Activated CD4-positive, alpha-beta T cell treated with anti-CD3 and anti-CD28 coated beads for 1 hour (primary cell): ENCODE data around the gene RBM33.

Experiments used
- DNase-seq: peaks from one replicate; pipeline ENCODE4 v3.0.0-alpha.2; 2020

The RBM33 gene

GRCh38 chr7:155799514-155799913, 155.1 kb downstream of the RBM33 start:
- DNase-seq = no peak

DNA sequence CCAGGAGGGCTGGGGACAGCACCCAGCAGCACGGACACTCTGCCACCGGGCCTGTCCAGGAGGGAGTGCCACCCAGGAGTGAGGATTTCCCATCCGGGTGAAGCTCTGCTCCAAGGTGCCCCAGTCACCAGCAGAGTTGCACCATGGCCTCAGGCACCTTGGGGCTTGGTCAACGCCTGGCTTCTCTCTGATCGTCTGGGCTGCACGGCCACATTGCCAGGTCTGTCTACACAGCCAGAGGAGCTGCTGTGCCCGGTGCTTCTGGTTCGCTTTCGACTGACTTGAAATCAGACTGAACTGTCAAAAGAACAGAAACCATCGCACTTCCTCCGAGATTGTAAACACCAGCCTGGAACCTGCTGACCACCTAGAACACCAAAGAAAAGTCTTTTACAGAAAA, 155.8 kb downstream of the RBM33 start:
- no peak for DNase-seq

GRCh38 chr7:155800741-155801267, 156.3 kb downstream of the RBM33 start:
- DNase-seq = no peak

DNA sequence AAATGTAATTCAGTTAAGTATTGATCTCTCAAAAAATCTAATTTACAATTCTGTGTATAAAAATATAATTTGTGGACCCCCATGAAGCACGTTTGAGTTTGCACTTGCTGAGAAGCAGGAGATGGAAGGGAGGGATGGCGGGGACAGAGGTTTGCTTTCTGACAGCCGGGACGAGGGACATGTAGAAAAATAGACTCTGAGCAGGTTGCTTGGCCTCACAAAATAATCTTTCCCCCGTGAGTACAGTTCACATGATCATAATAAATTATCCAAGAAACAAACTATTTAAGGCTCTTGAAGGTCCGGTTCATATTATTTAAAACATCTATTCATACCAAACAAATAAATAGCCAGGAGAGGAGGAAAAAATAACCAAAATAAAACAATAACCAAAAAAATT, 157.8 kb downstream of the RBM33 start:
- DNase-seq = no peak

DNA sequence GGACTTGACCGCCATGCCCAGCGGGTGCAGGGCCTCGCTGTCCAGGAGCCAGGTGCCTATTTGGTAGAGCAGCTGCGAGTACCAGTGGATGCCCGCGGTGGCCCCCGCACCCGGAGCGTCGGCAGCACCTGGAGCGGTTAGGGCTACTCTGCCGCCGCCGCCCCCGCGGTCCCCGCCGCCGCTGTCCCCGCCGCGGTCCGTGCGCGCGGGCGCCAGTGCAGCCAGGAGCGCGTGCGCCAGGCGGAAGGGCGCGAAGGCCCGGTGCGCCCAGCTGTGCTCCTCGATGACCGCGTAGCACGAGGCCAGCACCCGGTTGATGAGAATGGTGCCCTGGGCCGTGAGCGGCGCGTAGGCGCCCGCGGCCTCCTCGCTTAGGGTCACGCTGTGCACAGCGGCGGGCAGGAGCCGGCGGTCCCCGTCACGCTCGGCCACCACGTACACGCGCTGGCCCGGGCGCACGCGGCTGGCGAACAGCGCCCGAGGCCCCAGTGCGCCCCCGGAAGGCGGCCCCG, 158.5 kb downstream of the RBM33 start:
- DNase-seq = no peak

- DNase-seq = no peak
These were observed 159.2 kb downstream of the RBM33 start for GRCh38 chr7:155803418-155804376.

DNA sequence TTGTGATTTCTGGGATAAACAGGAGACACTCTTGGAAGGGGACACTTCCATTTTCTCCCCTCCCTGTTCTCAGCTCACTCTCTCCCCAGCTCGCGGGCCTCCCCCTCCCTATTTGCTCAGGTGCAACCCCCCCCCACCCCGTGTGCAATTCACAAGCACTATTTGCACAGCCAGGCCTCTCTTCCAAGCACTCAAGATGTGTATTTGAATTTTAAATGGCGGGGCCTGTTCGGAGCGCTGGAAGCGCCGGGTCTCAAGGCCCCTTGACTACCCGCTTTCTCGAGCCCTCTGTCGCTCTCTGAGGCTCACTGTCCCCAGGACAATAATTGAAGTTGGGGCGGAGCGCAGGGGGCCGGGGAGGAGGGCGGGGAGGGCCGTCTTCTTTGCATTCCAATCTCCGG, 160.0 kb downstream of the RBM33 start:
- DNase-seq = no peak

DNA sequence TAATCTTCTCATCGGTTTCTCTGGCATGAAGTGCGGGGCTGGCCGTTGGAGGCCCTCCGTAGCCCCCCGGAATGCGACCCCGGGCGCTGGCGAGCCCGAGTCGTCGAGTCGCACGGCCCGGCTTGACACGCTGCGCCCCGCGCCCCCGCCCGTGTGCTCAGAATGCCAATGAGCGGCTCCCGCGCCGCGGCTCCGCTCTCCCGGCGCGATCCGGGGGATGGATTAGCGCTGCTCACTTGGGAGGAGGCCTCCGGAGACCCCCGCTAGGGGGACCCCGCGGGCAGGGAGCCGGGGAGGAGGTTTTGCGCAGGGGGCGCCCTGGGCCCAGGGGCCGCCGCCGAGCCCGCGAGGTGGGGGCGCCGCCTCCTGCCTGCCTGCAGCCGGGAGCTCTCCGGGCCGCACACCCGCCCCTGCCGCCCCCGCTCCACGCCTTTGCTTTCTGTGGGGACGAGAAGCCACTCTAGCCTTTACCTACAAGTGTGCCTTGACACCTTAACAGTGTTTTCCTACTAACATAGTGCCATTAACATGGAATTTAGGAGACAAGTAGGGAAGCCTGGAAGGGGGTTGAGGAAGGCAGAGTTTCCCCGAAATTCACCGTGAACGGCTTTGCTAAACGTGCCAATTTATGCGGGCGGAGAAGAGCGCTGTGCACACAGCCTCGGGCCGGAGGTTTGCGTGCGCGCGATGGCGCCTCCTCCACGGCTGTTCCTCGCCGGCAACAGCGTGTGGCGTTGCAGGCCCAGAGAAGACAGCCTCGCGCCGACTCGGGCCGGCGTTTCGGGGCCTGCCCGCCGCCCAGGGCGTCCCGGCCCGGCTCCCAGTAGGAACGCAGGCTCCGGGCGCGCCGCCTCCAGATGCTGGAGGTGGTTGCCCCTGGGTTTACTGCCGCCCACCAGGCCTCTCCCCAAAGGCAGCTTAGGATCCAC, 160.7 kb downstream of the RBM33 start:
- no peak for DNase-seq

DNA sequence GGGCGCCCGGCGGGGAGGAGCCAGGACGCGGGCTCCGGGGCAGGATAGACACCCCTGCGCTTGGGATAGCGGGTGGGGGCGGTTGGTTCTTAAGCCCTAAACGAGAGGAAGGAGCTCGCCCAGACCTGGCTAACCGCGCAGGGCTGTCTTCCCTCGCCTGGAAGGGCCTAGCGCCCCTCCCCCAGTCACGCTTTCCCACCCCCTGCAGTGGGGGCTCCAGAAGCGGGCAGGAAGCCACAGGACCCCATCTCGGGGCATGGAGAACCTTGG, 161.3 kb downstream of the RBM33 start:
- no peak for DNase-seq

- no peak for DNase-seq
These were observed 161.8 kb downstream of the RBM33 start for GRCh38 chr7:155806096-155806871.

DNA sequence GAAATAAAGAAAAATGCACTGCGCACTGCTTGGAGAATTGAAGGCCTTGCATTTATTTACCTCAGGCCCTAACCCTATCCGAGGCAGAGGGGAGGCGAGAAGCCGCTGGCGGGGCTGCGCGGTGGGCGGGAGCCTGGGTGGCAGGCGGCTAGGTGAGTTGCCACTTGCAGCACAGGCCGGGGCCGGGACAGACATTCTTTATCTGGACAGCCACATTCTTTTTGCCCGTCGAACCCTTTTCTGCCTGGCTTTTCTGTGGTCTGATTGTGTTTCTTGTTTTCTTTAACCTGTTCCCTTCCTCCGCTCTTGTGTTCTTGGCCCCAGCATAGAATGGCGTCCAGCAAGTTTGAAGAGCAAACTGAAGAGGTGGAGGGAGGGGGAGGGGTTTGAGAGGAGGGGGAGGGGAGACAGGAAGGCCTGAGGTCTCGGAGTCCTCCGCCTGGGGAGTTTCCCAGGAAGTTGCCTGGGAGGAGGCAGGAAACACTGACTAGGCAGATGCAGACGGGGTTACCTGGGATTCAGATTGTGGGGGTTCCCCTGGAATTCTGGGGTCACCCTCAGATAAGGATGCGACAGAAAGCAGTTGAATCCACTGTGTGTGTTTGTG, 162.7 kb downstream of the RBM33 start:
- DNase-seq = no peak

- no peak for DNase-seq
These were observed 163.5 kb downstream of the RBM33 start for GRCh38 chr7:155807789-155808548.

- DNase-seq = no peak
These were observed 164.3 kb downstream of the RBM33 start for GRCh38 chr7:155808549-155809331.

DNA sequence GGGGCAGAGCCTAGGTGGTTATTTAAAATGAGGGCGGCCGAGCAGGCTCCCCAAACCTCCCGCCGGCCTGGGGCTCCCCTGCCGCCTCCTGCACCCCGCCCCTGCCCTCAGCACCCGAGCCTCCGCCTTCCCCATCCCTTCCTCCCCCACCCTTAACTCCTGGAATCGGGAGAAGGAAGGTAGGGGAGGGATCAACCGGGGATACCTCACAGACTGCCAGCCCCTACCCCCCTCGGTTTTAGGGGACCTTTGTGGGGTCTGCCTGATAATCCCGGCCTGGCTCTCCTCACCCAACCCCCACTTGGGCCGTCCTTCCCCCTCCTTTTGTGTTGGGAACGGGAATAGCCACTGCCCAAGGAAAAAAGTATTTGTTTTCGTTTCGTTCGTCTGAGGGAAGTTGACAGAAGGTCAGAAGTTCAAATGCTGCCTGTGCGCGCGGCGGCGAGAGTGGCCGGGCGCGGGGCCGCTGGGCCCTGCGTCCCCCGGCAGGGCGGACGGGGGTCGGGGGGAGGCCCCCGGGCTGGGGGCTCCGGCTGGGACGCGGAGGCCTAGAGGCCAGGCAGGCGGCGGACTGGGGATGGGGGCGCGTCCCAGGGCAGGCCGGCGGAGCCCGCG, 165.0 kb downstream of the RBM33 start:
- DNase-seq = no peak

DNA sequence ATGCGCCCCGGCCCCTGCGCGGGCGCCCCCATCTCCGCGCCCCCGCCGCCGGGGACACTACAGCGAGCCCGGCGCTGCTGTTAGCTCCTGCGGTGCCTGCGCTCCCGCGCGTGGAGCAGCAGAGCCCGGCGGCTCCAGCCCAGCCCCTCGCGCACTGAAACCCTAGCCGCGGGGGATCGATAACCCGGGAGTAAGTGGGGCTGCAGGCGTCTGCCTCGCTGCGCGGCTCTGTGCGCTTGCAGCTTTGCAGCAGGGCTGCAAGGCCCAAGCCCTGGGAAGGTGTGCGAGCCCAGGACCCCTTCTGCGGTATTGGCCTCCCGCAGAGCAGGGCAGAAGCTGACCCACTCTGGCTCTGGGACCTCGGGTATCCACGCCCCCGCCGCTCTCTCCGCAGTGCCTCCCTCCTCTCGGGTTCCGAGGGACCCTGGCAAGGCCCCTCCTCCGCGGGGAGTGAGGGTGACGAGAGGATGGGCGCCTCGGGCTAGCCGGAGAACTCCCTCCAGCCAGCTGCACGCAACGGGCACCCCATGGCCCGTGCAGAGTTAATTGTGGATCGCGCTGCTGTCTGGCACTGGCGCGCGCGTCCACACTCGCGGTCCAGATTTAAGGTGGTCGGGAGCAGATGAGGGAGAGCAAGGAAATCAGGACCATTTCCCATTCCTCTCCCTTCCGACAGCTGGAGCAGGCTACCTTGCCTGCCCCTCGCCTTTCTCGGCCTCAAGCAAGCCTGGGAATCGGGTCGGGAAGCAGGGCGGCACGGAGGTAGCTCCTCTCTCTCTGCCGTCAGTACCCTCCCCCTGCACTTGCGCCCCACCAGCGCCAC, 165.7 kb downstream of the RBM33 start:
- DNase-seq = no peak

DNA sequence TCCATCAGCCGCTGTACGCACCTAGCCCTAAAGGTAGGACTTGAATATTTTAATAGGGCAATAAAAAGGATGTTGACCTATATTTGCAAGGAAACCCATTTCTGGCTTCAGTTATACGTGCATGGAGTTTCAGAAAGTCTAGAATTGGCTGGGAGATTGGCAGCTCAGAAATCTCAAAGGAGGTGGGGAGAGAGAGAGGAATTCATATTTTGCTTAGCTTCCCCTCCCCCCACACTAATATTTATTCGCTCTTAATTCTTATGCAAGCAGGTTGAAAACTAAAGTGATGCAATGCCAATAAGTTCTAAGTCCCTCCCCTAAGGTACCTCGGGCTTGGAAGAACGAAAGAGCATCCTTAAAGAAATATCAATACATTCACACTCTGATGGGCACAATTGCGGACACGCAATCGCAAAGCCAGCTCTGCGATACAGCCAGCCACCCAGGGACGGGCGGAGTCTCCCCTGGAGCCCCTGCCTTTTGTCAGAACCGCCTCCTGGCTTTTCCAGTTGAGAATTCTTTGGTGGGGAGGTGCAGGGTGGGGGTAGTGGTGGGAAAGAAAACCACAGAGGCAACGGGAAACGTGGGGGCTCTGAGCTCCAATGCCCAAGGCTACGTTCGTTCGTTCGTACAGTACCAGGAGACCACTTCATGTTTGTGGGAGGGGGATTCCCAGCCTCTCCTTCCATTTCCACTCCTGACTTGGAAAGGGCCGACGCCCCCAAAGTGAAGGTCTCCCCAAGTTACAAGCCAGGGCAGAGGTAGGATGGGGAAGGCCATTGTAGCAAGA, 166.5 kb downstream of the RBM33 start:
- DNase-seq = no peak

GRCh38 chr7:155811560-155811894, 167.1 kb downstream of the RBM33 start:
- no peak for DNase-seq
